ENCODE data around the gene YLPM1.

The YLPM1 gene

DNA sequence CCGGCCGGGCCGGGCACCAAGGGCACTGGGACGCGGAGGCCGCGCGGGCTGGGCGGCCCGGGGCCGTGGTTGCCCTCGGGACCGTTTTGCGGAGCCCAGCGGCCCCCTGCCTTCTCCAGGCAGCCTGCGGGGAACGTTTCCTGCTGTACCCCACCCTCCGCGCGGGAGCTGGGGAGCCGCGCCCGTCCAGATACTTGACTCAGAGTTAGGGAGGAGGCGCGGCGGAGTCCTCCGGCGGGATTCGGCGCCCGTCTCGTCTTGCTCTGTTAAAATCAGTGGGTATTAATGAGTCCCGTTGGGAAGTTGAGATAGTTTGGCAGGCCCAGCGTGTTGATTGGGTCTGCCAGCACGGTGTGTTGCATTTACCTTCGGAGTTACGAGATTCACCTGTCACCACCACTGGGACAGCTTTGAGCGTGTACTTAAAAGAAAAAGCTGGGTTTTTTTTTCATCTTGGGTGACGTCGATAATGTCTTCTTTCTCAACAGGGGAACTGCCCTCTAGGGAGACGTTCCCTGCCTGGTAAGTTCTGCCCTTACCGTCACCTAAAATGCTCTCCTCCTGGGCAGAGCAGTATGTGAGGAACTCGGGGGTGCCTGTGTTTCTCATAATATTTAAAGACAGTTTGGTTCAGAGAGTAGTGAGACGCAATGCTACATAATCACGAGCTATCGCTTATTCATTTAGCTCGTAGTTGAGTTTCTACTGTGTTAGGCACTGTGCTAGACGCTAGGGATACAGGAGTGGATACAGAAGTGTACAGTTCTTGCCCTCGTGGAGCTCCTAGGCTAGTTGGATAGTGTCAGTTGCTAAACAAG lies 119.2 kb downstream of the YLPM1 start:
- ChIA-PET POLR2A (interaction anchor here (0.8 to 4.2 kb wide), 12 partner anchors 11 to 73 kb away, joined by 3 to 35 read pairs (median 4); partner anchors contain the start of genes PGF and RPS6KL1), CTCF (interaction anchor here (0.6 to 6.5 kb wide), 4 partner anchors 22 to 337 kb away, joined by 4 to 59 read pairs (median 18); no protein-coding TSS in a partner anchor)
- TF ChIP-seq SUZ12 (IDR thresholded peaks at IDR 0.05) (no peak), LEF1 (IDR thresholded peaks at IDR 0.05; ENCODE audit: borderline replicate concordance) (peak; percentile 75; the same call in 1 of the 2 replicates), ZNF384 (IDR thresholded peaks at IDR 0.05) (peak; percentile 15; the same call in 1 of the 2 replicates)
- no peak for DNase-seq (ENCODE audit: extremely low spot score)

Measured in HEK293T (cell line).